WTC11 (cell line): ENCODE data around the gene RPL10A.

ENCODE experiments used
- KAT7 ChIP-seq: sonication (generic); formaldehyde crosslinking; IDR thresholded peaks from 2 replicates; pipeline ENCODE4 v1.8.1; 2023; ENCODE audit warnings: missing genetic modification reagents, mild to moderate bottlenecking, borderline replicate concordance
- TEAD4 ChIP-seq: sonication (generic); formaldehyde crosslinking; IDR thresholded peaks from 2 replicates; pipeline ENCODE4 v1.8.0; 2022; ENCODE audit warnings: mild to moderate bottlenecking, missing genetic modification reagents
- ZNF138 ChIP-seq: sonication (generic); formaldehyde crosslinking; conservative IDR thresholded peaks from 2 replicates; pipeline ENCODE4 v1.8.1; 2022; ENCODE audit warnings: mild to moderate bottlenecking, moderate library complexity, missing genetic modification reagents
- TF ChIP-seq, protein P1 (sequence below): sonication (generic); formaldehyde crosslinking; IDR thresholded peaks from 2 replicates; pipeline ENCODE4 v1.8.1; 2023; ENCODE audit warnings: mild to moderate bottlenecking, moderate library complexity, missing genetic modification reagents
- TF ChIP-seq, protein P2 (sequence below): fragments of 200-600 bp; IDR thresholded peaks from 2 replicates; pipeline ENCODE4 v1.8.0; 2022; ENCODE audit warnings: antibody characterized with exemption

DNA sequence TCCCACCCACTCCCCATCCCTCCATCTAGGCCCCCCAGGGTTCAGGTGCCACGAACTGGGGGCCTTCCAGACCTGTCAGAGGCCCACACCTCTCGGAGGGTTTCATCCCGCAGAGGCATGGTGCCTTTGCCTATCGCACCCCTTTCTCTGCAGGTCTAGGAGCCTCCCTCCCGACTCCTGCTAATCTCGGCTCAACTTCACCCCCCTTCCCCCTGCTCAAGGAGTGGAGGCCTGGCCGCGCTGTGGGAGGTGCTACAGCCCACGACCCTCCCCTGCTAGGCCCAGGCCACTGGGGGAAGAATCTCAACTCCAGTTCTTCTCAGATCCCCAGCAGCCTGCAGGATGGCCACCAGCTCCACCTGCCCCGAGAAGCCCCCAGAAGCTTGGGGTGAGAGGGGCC is 44.5 kb downstream of the RPL10A start, which contains the start of gene TULP1:
- TF ChIP-seq ZNF138 (CRISPR knock-in tag): no peak
- no peak for TF ChIP-seq TEAD4 (CRISPR knock-in tag)
- no peak for TF ChIP-seq KAT7 (CRISPR knock-in tag)
- TF ChIP-seq, protein P1, sequence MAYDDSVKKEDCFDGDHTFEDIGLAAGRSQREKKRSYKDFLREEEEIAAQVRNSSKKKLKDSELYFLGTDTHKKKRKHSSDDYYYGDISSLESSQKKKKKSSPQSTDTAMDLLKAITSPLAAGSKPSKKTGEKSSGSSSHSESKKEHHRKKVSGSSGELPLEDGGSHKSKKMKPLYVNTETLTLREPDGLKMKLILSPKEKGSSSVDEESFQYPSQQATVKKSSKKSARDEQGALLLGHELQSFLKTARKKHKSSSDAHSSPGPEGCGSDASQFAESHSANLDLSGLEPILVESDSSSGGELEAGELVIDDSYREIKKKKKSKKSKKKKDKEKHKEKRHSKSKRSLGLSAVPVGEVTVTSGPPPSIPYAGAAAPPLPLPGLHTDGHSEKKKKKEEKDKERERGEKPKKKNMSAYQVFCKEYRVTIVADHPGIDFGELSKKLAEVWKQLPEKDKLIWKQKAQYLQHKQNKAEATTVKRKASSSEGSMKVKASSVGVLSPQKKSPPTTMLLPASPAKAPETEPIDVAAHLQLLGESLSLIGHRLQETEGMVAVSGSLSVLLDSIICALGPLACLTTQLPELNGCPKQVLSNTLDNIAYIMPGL (CRISPR knock-in tag): no peak
- TF ChIP-seq, protein P2, sequence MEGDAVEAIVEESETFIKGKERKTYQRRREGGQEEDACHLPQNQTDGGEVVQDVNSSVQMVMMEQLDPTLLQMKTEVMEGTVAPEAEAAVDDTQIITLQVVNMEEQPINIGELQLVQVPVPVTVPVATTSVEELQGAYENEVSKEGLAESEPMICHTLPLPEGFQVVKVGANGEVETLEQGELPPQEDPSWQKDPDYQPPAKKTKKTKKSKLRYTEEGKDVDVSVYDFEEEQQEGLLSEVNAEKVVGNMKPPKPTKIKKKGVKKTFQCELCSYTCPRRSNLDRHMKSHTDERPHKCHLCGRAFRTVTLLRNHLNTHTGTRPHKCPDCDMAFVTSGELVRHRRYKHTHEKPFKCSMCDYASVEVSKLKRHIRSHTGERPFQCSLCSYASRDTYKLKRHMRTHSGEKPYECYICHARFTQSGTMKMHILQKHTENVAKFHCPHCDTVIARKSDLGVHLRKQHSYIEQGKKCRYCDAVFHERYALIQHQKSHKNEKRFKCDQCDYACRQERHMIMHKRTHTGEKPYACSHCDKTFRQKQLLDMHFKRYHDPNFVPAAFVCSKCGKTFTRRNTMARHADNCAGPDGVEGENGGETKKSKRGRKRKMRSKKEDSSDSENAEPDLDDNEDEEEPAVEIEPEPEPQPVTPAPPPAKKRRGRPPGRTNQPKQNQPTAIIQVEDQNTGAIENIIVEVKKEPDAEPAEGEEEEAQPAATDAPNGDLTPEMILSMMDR: no peak
